Endothelial cell of umbilical vein (primary cell): ENCODE data around the gene FSTL4. TPM values are rescaled to one million over a fixed set of nuclear protein-coding genes. Genes with fewer than 3 reads are reported as not detected.

Experiments
- BruUV-seq: library from RNA; stranded (reverse); fragments of 400-500 nt; replicated peaks from 2 replicates; lab custom pipeline; 2021; lab: Mats Ljungman, UMichigan
- CTCF ChIA-PET: fragments of 300-600, 350-600 bp; sonication (Branson Sonifier 250); formaldehyde crosslinking; loops from one replicate; lab custom pipeline; 2021; ENCODE audit warnings: antibody characterized with exemption, inconsistent platforms; lab: Charles Lee
- POLR2A ChIA-PET: fragments of 300-600, 350-600 bp; sonication (Branson Sonifier 250); formaldehyde crosslinking; loops from one replicate; lab custom pipeline; 2021; ENCODE audit warnings: antibody characterized with exemption, inconsistent platforms; lab: Charles Lee
- DNase-seq: peaks from one replicate; pipeline ENCODE4 v3.0.0-alpha.2; 2011; ENCODE audit warnings: low read depth, low spot score
- FAIRE-seq: peaks from 2 replicates; lab custom pipeline; 2011; peaks lifted over from hg19 to GRCh38; lab: Jason Lieb, UNC
- H2AFZ ChIP-seq: 2 replicates; pipeline ENCODE4 v1.6.0; 2012; ENCODE audit warnings: low read depth, low read length, control low read depth, inconsistent platforms
- H3K27ac ChIP-seq: 2 replicates; pipeline ENCODE4 v1.5.1; 2011; ENCODE audit warnings: low read depth, mild to moderate bottlenecking, control low read depth, low read length, moderate library complexity; ENCODE audit not compliant: insufficient read depth
- H3K27me3 ChIP-seq, 2 experiments: 2 replicates each; pipeline versions ENCODE4 v1.6.0 to v1.6.1; 2011; ENCODE audit warnings: low read length in 2 of 2, mixed read lengths in 1 of 2; ENCODE audit not compliant: control insufficient read depth in 2 of 2, insufficient read depth in 2 of 2
- H3K36me3 ChIP-seq, 2 experiments: 2 replicates in 1 of 2; 3 replicates in 1 of 2; pipeline ENCODE4 v1.5.1; 2011; ENCODE audit warnings: low read length in 2 of 2, mild to moderate bottlenecking in 1 of 2, moderate library complexity in 1 of 2; ENCODE audit not compliant: control insufficient read depth in 2 of 2, insufficient read depth in 2 of 2; ENCODE audit errors: extremely low read depth in 1 of 2
- H3K4me1 ChIP-seq: 3 replicates; pipeline ENCODE4 v1.5.1; 2011; ENCODE audit warnings: mild to moderate bottlenecking, low read length; ENCODE audit not compliant: control insufficient read depth, insufficient read depth; ENCODE audit errors: extremely low read depth
- H3K4me2 ChIP-seq: 2 replicates; pipeline ENCODE4 v1.6.1; 2011; ENCODE audit warnings: low read length, control low read depth, mixed read lengths; ENCODE audit not compliant: insufficient read depth
- H3K4me3 ChIP-seq, 3 experiments: fragments of 200-600 bp in 1 of 3; sonication (generic), shearing (Covaris generic) in 1 of 3; replicated peaks in 1 of 3; 2 replicates each; pipeline ENCODE4 v1.5.1; 2011 to 2016; ENCODE audit warnings: control low read depth in 3 of 3, low read length in 3 of 3, mild to moderate bottlenecking in 2 of 3, inconsistent platforms in 1 of 3, low read depth in 1 of 3, moderate library complexity in 1 of 3; ENCODE audit not compliant: insufficient read depth in 1 of 3
- H3K79me2 ChIP-seq: 2 replicates; pipeline ENCODE4 v1.6.0; 2012; ENCODE audit warnings: low read length, inconsistent platforms; ENCODE audit not compliant: control insufficient read depth, insufficient read depth
- H3K9ac ChIP-seq: replicated peaks from 2 replicates; pipeline ENCODE3; 2011; ENCODE audit warnings: low read length, control low read depth; ENCODE audit not compliant: insufficient read depth; ENCODE audit errors: extremely low read depth
- H3K9me1 ChIP-seq: replicated peaks from 3 replicates; pipeline ENCODE4 v1.6.0; 2011; ENCODE audit warnings: mild to moderate bottlenecking, low read length; ENCODE audit not compliant: control insufficient read depth, insufficient read depth; ENCODE audit errors: extremely low read depth
- H3K9me3 ChIP-seq: replicated peaks from 2 replicates; pipeline ENCODE4 v1.5.1; 2012; ENCODE audit warnings: low read length, inconsistent platforms; ENCODE audit not compliant: control insufficient read depth, insufficient read depth
- H4K20me1 ChIP-seq: replicated peaks from 2 replicates; pipeline ENCODE3; 2011; ENCODE audit warnings: mild to moderate bottlenecking, low read length; ENCODE audit not compliant: control insufficient read depth, insufficient read depth; ENCODE audit errors: extremely low read depth
- CTCF ChIP-seq, 2 donors: IDR thresholded peaks; 1 replicate in 1 of 2; 2 replicates in 1 of 2; pipeline ENCODE4 v1.5.1; 2011; ENCODE audit warnings: low read length in 2 of 2, mild to moderate bottlenecking in 2 of 2, moderate library complexity in 2 of 2, control low read depth in 1 of 2, inconsistent platforms in 1 of 2, low read depth in 1 of 2; ENCODE audit not compliant: insufficient read depth in 1 of 2; ENCODE audit errors: extremely low read depth in 1 of 2
- EZH2 ChIP-seq: IDR thresholded peaks from 2 replicates; pipeline ENCODE4 v1.6.1; 2012; ENCODE audit warnings: borderline replicate concordance, low read depth, mild to moderate bottlenecking, moderate library complexity, low read length, inconsistent platforms; ENCODE audit not compliant: severe bottlenecking
- FOS ChIP-seq: IDR thresholded peaks from 2 replicates; pipeline ENCODE4 v1.6.1; 2011; ENCODE audit warnings: mild to moderate bottlenecking, low read length, moderate library complexity, borderline replicate concordance; ENCODE audit not compliant: insufficient read depth
- GATA2 ChIP-seq: IDR thresholded peaks from 2 replicates; pipeline ENCODE4 v1.7.0; 2011; ENCODE audit warnings: low read depth, mild to moderate bottlenecking, moderate library complexity, mixed read lengths, low read length; ENCODE audit not compliant: insufficient read length, insufficient read depth
- JUN ChIP-seq: IDR thresholded peaks from 2 replicates; pipeline ENCODE4 v1.6.1; 2011; ENCODE audit warnings: borderline replicate concordance, low read depth; ENCODE audit not compliant: insufficient read length, insufficient read depth
- MAX ChIP-seq: IDR thresholded peaks from 2 replicates; pipeline ENCODE4 v1.6.1; 2011; ENCODE audit not compliant: insufficient read depth, insufficient read length
- MYC ChIP-seq: IDR thresholded peaks from one replicate; pipeline ENCODE4 v1.6.1; 2011; ENCODE audit warnings: mild to moderate bottlenecking, low read depth, low read length
- POLR2A ChIP-seq: IDR thresholded peaks from 2 replicates; pipeline ENCODE4 v1.6.1; 2012; ENCODE audit warnings: low read depth, mild to moderate bottlenecking, control low read depth, low read length
- POLR2AphosphoS5 ChIP-seq: IDR thresholded peaks from 2 replicates; pipeline ENCODE4 v1.6.1; 2012; ENCODE audit warnings: low read depth, mild to moderate bottlenecking, control low read depth, low read length, moderate library complexity; ENCODE audit not compliant: insufficient read depth
- dilution Hi-C: fragments of 300-500 bp; cut with MboI; formaldehyde crosslinking; loops from one replicate; pipeline ENCODE4 v1.15.0; 2019; ENCODE audit warnings: low sequenced_read_pairs; ENCODE audit not compliant: extremely low pct_ligation_motif_present
- intact Hi-C: fragments of 100-400 bp; cut with micrococcal nuclease; formaldehyde crosslinking; loops from one replicate; pipeline ENCODE4 v1.10.0; 2022
- polyA plus RNA-seq, 4 experiments: library from polyadenylated mRNA; depleted of rRNA in 3 of 4; stranded (reverse) in 3 of 4; unstranded in 1 of 4; fragments of >200 nt; gene quantifications; 2 replicates each; pipeline versions ENCODE4 v1.2.1 to v1.2.3, GENCODE V29; 2011 to 2012; ENCODE audit warnings: missing spikeins in 1 of 4
- total RNA-seq: library from RNA; stranded (reverse); gene quantifications from 2 replicates; pipeline ENCODE4 v1.2.3, GENCODE V29; 2021

Gene FSTL4
- total and polyA plus RNA-seq, 2 donors (not counting 3 experiments of a cell fraction or from before 2014, with no cell fraction given), result 0.18 TPM; not detected in 1

GRCh38 chr5:133613743-133614142 is 1.4 kb upstream of the FSTL4 start:
- BruUV-seq, result no TSS peak
- no peak for TF ChIP-seq POLR2A
- TF ChIP-seq GATA2, result no peak
- no peak for TF ChIP-seq FOS
- TF ChIP-seq CTCF (IDR thresholded peaks at IDR 0.05; ENCODE audit: extremely low read depth in 1 of 2, insufficient read depth in 1 of 2, low read depth in 1 of 2, low read length in 2 of 2), result no peak
- no peak for TF ChIP-seq MAX
- no peak for TF ChIP-seq EZH2
- no peak for TF ChIP-seq JUN
- no peak for TF ChIP-seq MYC
- TF ChIP-seq POLR2AphosphoS5, result no peak
- Histone ChIP-seq H3K9me1 (no peaks in the 10 kb centered on the region), H3K4me3 (no peak overlapping the region), H3K4me2 (no peak overlapping the region), H3K9me3 (no peaks in the 10 kb centered on the region), H3K27me3 (peaks cover 46 to 68% of the 10 kb centered on the region in 2 experiments), H3K79me2 (no peaks in the 10 kb centered on the region), H2AFZ (no peak overlapping the region), H3K4me1 (peaks cover 5% of the 10 kb centered on the region), H3K27ac (no peak overlapping the region), H4K20me1 (no peaks in the 10 kb centered on the region), H3K9ac (no peak overlapping the region), H3K36me3 (no peaks in the 10 kb centered on the region)
- DNase-seq (no peak), FAIRE-seq (no peak)
- dilution Hi-C loops (no loop called here), intact Hi-C loops (no loop called here)
- CTCF ChIA-PET, result interaction anchor here (1.0 kb wide), 1 partner anchor 190 kb away, joined by 3 read pairs; no protein-coding TSS in a partner anchor
- POLR2A ChIA-PET, result no interaction called here
